ENCODE measurements around the gene GUK1.

Gene GUK1

DNA sequence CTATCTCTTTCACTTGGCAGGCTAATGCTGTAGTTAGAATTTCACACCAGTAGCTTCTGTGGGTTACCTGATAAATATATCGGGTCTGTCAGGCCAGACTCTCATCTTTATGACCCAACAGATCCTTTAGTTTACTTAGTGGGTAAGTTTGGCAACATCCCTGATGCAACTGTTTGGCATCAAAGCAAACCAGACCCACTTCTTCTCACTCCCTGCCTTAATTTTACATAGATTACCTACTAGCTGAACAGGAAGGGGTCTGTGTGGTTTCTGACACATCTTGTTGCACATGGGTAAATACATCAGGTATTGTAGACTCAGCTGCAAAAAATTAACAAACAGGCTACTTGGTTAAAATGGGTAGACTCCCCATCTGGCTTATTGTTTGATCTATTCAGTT, 3.2 kb upstream of the GUK1 start:
- H3K27me3 ChIP-seq (ENCODE audit: control insufficient read depth, insufficient read depth, low read length), result no peaks in the 10 kb centered on the region
- H3K4me3 ChIP-seq (ENCODE audit: low read depth, low read length), result no peak overlapping the region
- H3K36me3 ChIP-seq (ENCODE audit: control insufficient read depth, insufficient read depth, low read length), result no peaks in the 10 kb centered on the region
- H2AFZ ChIP-seq, result no peak overlapping the region
- no peak overlapping the region for H3K4me2 ChIP-seq (ENCODE audit: low read length)
- H3K79me2 ChIP-seq, result no peaks in the 10 kb centered on the region
- TF ChIP-seq, protein P1, sequence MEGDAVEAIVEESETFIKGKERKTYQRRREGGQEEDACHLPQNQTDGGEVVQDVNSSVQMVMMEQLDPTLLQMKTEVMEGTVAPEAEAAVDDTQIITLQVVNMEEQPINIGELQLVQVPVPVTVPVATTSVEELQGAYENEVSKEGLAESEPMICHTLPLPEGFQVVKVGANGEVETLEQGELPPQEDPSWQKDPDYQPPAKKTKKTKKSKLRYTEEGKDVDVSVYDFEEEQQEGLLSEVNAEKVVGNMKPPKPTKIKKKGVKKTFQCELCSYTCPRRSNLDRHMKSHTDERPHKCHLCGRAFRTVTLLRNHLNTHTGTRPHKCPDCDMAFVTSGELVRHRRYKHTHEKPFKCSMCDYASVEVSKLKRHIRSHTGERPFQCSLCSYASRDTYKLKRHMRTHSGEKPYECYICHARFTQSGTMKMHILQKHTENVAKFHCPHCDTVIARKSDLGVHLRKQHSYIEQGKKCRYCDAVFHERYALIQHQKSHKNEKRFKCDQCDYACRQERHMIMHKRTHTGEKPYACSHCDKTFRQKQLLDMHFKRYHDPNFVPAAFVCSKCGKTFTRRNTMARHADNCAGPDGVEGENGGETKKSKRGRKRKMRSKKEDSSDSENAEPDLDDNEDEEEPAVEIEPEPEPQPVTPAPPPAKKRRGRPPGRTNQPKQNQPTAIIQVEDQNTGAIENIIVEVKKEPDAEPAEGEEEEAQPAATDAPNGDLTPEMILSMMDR (IDR thresholded peaks at IDR 0.05), result no peak
- no peak overlapping the region for H3K9ac ChIP-seq
- H3K27ac ChIP-seq, result no peak overlapping the region
- peaks cover 4% of the 10 kb centered on the region for H3K4me1 ChIP-seq
- no peaks in the 10 kb centered on the region for H3K9me3 ChIP-seq (ENCODE audit: control insufficient read depth, low read length)

DNA sequence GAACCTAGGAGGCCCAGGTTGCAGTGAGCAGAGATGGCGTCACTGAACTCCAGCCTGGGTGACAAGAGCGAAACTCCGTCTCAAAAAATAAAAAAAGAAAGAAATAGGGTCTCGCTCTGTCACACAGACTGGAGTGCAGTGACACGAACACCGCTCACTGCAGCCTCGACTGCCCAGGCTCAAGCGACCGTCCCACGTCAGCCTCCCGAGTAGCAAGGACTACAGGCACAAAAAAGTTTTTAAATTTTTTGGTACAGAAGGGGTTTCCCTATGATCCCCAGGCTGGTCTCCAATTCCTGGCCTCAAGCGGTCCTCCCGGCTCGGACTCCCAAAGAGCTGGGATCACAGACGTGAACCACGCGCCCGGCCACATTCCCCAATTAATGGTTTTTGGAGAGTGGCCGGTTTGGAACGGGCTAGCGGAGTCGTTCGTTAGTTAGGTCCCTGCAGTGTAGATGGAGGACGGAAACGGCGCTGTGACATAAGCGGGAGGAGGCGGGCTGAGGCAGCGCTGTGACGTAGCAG, 611 bp upstream of the GUK1 start:
- Histone ChIP-seq H3K79me2 (peaks cover 24% of the 10 kb centered on the region), H3K4me1 (peaks cover 4% of the 10 kb centered on the region)

DNA sequence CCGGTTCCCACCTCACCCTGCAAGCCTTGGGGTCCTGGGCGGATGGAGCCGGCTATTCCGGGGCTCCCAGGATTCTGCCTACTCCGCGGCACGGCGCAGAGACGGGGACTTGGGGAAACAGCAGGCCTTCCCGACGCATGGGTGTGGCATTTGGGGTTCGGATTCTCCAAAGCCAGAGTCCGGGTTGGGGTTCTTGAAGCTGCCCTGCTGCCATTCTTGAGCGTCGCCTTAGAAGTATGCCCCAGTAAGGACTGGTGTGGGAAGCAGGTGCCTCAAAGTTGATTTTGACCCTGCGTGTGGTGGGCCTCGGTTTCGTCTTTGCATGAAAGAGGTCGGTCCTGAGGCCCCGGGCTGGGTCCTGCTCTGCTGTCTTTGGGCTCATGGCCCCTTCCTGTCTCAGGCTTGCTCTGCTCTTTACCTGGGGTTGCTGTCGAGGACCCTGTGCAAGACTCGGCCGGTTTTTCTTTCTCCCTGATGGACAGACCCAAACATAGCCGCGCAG, 696 bp downstream of the GUK1 start:
- TF ChIP-seq, protein P1 (IDR thresholded peaks at IDR 0.05), result no peak
- H3K27me3 ChIP-seq (ENCODE audit: control insufficient read depth, insufficient read depth, low read length), result no peaks in the 10 kb centered on the region
- no peaks in the 10 kb centered on the region for H3K9me3 ChIP-seq (ENCODE audit: control insufficient read depth, low read length)
- H3K36me3 ChIP-seq (ENCODE audit: control insufficient read depth, insufficient read depth, low read length), result no peaks in the 10 kb centered on the region
- H2AFZ ChIP-seq, result peak overlapping the region; percentile 77
- peak overlapping the region; percentile 50 for H3K9ac ChIP-seq
- H3K4me3 ChIP-seq (ENCODE audit: low read depth, low read length), result peak overlapping the region; percentile 94
- H3K27ac ChIP-seq, result peak overlapping the region; percentile 84
- peaks cover 4% of the 10 kb centered on the region for H3K4me1 ChIP-seq
- H3K4me2 ChIP-seq (ENCODE audit: low read length), result peak overlapping the region; percentile 97
- peaks cover 35% of the 10 kb centered on the region for H3K79me2 ChIP-seq

More for the DNA sequence above, 611 bp upstream of the GUK1 start:
- H3K9me3 ChIP-seq (ENCODE audit: control insufficient read depth, low read length), result no peaks in the 10 kb centered on the region
- H3K4me3 ChIP-seq (ENCODE audit: low read depth, low read length), result peak overlapping the region; percentile 94
- TF ChIP-seq, protein P1 (IDR thresholded peaks at IDR 0.05), result no peak
- peak overlapping the region; percentile 90 for H2AFZ ChIP-seq
- peak overlapping the region; percentile 84 for H3K27ac ChIP-seq
- peak overlapping the region; percentile 47 for H3K4me2 ChIP-seq (ENCODE audit: low read length)
- no peak overlapping the region for H3K9ac ChIP-seq
- H3K36me3 ChIP-seq (ENCODE audit: control insufficient read depth, insufficient read depth, low read length), result no peaks in the 10 kb centered on the region
- no peaks in the 10 kb centered on the region for H3K27me3 ChIP-seq (ENCODE audit: control insufficient read depth, insufficient read depth, low read length)

DNA sequence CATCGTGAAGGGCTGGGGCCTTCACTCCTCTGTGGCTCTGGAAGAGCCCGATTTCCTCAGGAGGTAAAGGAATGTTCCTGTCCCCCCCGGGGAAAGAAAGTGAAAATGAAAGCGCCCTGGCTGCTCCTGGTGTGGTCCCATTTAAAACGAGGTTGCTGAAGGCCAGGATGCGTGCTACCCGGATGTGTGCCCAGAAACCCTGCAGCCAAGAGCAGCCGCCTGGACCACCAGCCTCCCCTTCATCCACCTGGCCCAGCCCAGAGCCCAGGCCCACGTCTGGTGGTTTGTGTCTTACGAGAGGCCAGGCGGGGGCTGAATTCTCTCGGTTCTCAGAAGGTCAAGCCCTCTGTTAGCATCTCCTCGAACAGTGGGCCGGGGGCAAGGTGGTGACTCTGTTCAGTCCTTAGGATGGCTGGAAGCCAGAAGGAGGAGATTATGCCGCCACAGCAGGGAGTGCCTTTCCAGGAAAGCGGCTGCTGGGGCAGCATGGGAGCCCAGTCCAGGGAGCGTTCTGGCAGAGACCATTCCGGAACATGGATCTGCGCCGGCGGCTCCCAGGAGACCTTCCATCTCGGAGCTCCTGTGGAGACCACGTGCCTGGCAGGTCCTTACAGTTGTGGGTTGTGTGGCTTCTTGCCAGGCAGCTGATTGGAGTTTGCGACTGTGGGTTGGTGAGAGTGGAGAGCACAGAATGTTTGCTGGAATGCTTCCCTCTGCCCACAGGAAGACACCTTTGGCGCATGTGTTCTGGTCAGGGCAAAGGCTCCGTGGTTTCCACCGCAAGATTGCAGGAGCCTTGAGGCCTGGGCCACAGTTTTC, 1.4 kb downstream of the GUK1 start:
- H3K27me3 ChIP-seq (ENCODE audit: control insufficient read depth, insufficient read depth, low read length), result no peaks in the 10 kb centered on the region
- H3K79me2 ChIP-seq, result peaks cover 42% of the 10 kb centered on the region
- no peak overlapping the region for H3K9ac ChIP-seq
- no peaks in the 10 kb centered on the region for H3K36me3 ChIP-seq (ENCODE audit: control insufficient read depth, insufficient read depth, low read length)
- peak overlapping the region; percentile 84 for H3K27ac ChIP-seq
- peaks cover 4% of the 10 kb centered on the region for H3K4me1 ChIP-seq
- TF ChIP-seq, protein P1 (IDR thresholded peaks at IDR 0.05), result no peak
- peak overlapping the region; percentile 94 for H3K4me3 ChIP-seq (ENCODE audit: low read depth, low read length)
- H3K4me2 ChIP-seq (ENCODE audit: low read length), result peak overlapping the region; percentile 97
- H2AFZ ChIP-seq, result no peak overlapping the region
- H3K9me3 ChIP-seq (ENCODE audit: control insufficient read depth, low read length), result no peaks in the 10 kb centered on the region

All from parathyroid adenoma (tissue), 2 donors.